ENCODE measurements around the gene MTX3.

Gene MTX3

DNA sequence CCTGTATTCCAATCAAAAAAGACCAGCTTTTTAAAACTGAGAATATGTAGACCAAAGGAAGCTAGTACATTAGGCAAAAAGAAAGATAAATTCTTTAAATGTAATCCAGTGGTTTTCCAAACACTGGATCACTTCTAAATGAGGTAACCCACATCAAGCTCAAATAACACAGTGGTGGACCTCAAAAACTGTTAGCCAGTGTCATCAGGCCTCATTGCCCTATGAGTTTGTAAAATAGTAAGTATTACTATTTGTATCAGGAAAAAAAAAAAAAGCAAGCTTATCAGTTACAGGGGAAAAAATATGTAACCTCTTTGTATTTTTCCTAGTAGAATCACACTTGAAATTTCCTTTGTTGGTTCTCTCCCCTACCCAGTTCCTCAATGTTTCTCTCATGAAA, 6.7 kb downstream of the MTX3 start:
- DNase-seq (ENCODE audit: extremely low read depth in 1 of 2, low read depth in 1 of 2), result no peak

DNA sequence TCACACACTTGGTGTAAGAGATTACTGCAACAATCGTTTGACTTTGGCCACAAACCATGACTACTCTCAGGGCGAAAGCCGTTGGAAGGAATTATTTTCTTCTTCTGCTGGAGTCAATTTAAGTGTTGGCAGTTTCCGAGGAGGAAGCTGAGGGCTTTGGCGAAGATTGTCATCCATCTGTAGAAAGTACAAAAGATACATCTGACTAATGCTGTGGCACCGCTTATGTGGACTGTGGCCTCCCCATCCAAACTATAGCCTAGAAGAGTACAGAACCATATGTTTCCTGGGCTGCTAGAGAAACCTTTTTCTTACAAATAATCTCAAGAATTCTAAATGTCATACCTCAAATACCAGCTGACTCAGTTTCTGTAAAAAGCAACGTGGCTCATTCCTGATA, 7.4 kb downstream of the MTX3 start:
- no peak for DNase-seq (ENCODE audit: extremely low read depth in 1 of 2, low read depth in 1 of 2)

DNA sequence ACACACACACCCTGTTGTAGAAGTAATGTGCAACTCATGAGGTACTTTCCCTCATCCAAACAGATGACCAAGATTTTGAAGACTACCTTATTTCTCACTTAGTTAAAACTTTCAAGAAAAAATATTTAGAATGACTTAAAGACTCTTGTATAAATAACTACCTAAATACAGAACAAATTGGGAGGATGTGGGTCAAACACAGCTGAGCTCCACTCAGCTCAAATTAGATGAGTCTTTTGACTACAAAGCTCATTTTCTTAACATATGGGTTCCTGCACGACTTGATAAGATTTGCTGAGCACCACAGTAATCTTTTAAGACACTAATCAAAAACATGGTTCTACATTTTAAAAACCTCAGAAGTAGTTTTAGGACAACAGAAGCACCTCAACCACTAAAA, 8.9 kb downstream of the MTX3 start:
- no peak for DNase-seq (ENCODE audit: extremely low read depth in 1 of 2, low read depth in 1 of 2)

DNA sequence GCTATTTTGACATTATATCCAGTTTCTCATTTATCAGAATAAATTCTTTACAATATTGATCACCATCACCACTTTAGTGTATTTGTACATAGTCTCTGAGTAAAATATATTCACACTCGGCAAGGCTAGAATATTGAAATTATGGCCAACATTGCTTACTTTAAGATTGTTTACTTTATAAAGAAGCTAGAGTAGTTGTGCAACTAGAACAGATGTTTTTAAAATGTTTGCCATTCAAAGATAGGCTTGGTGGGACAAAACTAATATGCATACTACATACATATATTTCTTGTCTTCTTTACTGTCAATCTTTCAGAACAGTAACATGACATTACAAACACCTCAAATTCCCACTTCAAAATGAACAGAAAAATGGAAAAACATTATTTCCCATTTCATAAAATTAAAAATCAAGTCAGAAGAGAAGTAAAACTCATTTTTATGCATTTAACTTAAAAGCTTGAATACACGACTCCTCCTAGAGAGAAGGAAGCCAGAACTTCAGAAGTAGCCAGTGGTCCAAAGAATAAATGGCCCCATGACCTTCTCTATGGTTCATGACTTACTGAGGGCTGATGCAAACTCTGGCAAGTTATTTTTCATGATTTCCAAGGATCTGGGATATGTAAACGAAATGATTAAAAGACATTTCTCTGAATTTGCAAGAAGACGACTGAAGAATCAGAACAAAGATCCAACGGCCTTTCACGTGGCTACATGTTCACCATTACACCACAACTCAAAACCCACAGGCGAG, 14.1 kb downstream of the MTX3 start:
- DNase-seq (ENCODE audit: extremely low read depth in 1 of 2, low read depth in 1 of 2), result no peak

DNA sequence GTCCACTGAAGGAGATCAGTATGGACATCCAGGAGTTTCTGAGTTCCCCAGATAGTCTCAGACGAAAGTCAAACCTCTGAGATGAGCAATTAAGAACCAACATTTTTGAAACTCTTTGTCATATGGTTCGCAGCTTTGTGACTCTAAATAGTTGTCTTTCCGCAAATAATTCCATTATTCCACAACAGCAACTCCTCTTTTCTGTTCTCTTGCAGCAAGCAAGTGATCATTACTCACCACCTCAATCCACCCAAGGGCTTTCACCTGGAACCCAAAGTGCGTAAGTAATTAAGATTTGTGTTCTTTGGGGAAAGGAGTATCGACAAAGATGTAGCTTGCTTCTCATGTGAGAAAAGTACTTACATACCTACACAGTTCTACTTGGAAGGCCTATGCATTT, 15.6 kb downstream of the MTX3 start:
- DNase-seq (ENCODE audit: extremely low read depth in 1 of 2, low read depth in 1 of 2), result no peak

DNA sequence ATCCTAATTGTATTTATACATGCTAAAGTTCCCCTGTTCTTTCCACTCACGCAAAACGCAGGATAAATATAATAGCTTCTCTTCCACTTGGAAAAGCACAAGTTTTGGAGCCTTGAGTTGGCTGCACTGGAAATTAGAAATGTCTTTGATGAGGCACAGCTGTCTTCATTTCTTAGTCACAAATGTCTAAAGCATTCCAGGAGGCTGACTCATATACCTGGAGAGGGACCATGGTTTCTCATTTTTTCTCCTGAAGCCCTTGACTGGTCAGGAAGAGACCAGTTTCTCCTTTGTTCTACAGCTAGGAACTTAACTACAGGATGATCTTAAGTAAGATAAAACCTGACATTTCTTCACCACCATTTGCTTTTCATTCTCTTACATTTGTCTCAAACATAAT, 16.2 kb downstream of the MTX3 start:
- no peak for DNase-seq (ENCODE audit: extremely low read depth in 1 of 2, low read depth in 1 of 2)

DNA sequence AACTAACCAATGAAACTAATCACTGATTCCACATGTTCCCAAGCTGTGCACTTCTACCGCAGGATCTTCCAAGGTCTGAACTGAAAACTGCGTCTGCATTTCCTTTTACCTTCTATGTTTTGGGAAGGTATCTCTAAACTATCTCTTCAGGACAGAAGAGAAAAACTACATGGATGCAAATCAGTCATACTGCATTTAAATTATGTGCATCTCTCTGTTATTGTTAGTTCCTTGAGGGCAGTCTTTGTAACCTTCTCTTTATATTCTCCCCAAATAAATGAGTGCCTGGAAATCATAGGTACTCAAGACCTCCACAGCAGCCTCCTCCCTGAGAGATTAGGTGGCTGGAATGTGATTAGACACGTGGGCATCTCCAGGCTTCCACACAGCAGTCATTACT, 17.1 kb downstream of the MTX3 start:
- DNase-seq (ENCODE audit: extremely low read depth in 1 of 2, low read depth in 1 of 2), result no peak

DNA sequence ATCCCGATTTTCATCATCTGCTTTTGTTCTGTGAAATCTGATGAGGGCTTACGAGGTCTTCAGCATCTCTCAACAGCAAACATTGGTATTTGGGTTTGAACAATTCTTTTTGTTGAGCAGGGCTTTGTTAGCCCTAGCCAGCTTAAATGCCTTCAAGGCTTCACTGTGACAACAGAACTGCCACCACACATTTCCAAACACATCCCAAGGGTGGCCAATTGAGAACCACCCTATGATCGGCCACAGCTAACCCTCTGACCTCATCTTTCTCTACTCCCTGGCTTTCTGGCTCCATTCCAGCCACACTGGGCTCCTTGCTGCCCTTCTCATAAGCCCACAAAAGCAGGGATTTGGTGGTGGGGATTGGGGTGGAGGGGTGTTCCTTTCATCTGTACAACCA, 17.6 kb downstream of the MTX3 start:
- DNase-seq (ENCODE audit: extremely low read depth in 1 of 2, low read depth in 1 of 2), result no peak

DNA sequence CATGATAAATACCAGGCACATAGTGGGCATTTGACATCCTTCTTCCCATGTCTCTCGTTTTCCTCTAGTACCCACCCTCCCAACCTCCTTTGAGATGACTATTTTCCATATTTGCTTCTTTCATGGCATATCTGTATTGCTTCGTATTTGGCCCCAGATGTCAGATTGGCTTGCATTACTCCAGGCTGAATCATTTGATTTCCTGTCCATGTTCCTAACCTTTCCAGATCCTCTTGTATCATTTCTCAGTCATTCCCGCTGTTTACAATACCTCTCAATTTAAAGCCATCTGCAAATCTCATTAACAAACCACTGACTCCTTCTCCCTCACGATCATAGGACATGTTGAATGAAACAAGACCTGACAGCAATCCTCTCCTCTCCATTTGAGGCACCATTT, 19.9 kb downstream of the MTX3 start:
- DNase-seq (ENCODE audit: extremely low read depth in 1 of 2, low read depth in 1 of 2), result no peak

DNA sequence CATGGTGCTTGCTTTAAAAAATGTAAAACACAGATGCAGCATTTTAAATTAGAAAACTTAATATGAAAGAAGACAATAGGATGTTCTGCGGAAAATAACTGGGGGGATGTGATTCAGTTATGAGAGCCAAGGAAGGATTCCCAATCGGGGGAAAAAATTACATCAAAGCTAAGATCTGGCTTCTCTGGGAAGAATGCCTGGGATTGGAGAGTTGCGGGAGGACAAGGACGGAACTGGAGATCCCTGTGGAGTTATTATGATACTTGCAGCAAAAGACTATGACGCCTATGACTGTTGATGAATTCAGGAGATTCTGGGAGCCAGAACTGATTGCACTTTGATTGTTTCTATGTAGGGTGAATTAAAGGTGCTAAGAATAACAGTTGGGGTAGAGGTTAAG, 24.6 kb downstream of the MTX3 start:
- DNase-seq (ENCODE audit: extremely low read depth in 1 of 2, low read depth in 1 of 2), result no peak

DNA sequence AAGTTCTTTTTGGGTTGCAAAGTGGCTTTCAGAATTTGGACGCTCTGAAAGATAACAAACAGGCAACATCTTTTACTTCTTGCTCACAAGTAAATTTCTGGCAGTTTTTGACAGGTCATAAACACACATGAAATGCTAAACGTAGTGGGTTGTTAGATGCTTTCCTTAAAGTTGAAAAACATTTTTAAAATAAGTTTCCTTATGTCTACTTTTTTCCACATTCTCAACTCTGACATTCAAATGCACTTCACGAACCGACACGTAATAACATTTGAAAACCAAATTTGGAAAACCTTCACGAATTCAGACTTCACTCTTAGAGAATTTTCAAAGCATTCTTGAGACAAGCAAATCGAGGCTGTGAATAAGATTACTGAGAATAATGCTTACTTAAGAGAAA, 26.9 kb downstream of the MTX3 start:
- DNase-seq (ENCODE audit: extremely low read depth in 1 of 2, low read depth in 1 of 2), result no peak

DNA sequence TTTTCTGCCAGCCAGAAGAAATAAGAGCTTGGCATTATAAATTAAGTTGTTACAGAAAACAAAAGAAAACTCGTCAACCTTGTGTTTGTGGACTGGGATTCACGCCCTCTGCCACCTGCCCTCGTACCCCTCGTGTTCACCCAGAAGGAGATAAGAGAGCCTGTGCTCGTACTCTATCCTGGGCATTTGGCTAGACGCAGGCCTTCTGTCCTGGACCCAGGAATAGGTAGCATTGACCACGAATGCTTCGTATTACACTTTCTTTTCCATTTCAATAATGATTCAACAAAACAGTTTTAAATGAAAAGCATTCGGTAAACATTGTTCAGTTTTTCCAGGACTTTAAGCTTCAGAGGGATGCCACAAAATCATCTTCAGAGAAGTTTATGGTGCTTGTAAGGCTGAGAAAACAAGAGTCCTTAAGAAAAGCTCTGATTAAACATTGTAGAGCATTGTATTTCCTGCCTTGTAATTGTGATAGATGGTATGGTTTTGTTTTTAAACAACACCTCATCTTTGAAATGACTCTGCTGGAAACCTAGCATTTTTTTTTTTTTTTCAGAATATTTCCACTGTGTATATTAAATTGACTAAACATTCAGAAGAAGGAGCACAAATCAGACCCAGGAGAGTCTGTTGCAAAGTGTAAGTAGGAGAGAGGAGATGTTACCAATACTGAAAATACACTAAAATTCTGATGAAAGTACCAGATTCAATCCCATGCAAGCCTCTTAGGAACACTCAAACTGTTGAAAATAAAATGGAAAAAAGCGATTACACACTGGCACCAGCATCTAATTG, 27.6 kb downstream of the MTX3 start:
- no peak for DNase-seq (ENCODE audit: extremely low read depth in 1 of 2, low read depth in 1 of 2)

DNA sequence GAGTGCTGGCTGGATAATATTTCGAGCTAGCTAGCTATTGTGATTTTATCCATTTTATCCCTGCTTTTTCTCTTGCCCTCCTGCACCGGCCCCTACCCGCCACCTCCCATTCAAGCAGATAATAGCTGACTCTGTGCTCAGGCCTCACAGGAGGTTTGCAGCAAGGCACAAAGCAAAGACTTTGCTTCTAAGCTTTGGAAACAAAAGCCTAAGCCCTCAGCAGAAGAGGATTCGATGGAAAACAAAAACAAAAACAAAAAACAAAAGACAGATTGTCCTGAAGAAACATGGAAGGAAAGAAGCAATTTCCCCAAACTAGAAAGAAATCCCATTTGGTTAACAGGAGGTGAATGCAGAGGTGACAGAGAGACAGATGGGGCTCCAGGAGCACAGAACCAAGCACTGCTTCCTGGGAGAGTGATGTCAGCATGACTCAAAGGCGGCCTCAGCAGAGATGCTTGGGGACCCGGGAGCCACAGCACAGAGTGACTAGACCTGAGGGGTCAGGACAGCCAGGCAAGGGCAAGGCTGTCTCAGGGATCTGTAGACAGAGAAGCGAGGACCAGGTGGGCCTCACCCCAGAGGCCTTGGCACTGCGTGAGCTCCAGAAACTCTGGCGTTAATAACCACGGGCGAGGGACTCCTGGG, 28.4 kb downstream of the MTX3 start:
- DNase-seq (ENCODE audit: extremely low read depth in 1 of 2, low read depth in 1 of 2), result no peak

DNA sequence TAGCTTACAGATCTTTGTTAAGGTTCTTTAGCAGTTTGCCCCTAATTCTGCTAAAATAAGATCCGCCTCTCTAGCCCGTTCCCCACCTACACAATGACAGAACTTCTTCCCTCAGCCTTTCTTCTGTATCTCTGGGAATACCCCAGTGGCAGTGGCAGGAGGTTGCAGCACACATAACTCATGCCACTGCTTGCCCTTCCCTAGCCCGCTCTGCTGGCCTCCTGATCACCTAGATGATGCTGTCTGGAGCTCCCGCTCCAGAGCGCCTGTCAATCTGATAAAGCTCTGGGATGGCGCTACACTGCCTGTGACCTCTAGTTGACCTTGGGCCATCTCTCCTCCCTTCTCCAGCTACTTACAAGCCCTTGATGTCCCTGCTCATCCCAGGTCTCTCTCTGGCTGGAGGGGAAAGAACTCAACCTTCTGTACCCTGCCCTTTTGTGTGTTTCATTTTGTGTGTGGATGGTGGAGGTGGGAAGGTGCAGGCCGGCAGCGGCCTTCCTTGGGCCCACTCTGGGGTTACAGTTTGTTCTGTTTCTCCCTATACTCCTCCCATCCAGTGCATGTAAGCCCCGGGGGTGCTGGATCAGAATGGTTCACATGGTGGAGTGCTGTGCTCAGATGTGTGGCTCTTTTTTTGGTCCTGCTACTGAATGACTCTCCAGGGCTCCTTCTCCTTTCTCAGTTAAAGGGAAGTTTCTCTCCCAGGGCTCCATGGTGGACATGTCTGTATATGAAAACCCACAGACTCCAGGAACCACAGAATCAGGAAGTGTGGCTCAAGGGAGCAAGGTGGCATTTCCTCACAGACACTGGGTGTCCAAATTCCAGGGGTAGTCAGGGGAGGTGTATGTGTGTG, 29.1 kb downstream of the MTX3 start:
- DNase-seq (ENCODE audit: extremely low read depth in 1 of 2, low read depth in 1 of 2), result no peak

DNA sequence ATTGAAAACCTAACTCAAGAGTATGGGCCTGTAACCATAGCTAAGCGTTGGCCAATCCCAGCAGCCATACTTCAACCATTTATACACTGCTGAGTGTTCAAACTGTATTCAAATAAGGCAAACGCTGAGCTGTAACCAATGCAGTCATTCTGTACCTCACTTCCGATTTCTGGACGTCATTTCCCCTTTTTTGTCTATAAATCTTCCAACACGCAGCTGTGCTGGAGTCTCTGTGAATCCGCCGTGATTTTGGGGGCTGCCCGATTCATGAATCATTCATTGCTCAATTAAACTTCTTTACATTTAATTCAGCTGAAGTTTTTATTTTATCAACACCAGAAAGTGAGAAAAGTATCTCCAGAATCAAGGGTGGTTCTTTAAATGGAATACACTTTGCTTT, 31.7 kb downstream of the MTX3 start:
- DNase-seq (ENCODE audit: extremely low read depth in 1 of 2, low read depth in 1 of 2), result no peak

DNA sequence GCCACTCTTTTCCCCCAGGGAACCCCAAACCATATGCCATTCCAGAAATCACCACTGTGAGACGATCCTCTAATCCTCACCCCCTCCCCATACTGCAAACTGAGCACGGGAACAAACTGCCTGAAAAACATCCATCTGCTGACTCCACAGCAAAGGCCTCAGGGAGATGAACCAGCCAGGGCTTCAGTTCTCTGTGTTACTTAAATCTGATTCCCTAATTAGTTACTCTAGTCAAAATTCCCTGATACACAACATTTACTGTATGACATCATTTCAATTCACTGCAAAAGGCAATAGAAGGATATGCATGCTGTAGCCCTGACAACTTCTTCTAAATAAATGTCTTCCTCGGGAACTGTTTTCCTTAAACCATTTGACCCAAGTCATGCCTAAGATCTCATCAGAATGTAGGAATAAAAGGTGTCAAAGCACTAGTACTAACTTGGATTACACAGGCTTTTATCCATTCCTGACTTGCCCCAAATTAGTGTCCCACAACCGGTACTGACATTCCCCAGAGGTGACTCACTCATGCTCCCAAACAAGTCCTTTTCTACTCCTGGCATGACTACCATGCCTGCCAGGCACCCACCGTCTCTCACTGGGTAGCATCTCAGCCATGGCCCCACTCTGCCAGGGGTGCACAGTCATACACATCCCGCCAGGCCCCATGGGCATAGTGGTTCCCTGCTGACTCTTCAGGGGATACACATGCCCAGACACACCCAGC, 35.0 kb downstream of the MTX3 start:
- DNase-seq (ENCODE audit: extremely low read depth in 1 of 2, low read depth in 1 of 2), result no peak

DNA sequence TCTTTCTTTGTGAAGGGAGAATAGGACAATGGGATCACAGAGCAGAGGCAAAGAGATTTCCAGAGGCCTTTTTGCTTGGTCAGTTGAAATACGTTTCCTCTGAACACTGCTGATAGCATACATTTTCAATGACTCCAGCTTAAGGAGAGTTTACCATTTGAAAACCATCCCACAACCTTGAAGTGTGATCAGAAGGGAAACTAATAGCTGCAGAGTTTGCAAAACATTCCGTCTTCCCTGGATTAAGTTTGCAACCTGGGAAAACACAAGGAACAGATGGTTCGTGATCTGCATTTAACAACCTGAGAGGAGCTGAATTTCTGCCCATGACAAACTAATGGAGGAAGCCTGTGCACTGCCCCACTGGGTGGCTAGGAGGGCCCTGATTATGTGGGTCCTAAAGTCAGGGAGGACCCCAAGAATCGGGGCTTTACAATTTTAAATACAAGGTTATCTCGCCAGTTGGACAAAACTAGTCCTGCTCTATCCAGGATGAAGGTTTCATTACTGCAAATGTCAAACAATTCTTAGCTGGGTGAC, 35.6 kb downstream of the MTX3 start:
- no peak for DNase-seq (ENCODE audit: extremely low read depth in 1 of 2, low read depth in 1 of 2)

DNA sequence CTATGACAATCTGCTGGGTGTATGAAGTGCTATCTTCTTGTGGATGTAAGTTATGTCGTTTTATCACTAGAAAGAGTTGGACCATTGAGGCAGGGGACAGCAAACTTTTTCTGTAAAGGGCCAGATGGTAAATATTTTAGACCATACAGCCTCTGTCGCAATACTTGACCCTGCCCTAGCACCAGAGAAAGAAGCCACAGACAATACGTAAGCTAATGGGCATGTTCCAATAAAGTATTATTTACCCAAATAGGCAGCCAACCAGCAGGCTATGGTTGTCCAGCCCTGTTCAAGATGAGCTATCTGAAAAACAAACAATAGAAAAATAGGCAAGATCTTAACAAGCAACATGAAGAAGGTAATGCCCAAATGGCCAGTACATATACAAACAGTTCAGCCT, 36.4 kb downstream of the MTX3 start:
- no peak for DNase-seq (ENCODE audit: extremely low read depth in 1 of 2, low read depth in 1 of 2)

DNA sequence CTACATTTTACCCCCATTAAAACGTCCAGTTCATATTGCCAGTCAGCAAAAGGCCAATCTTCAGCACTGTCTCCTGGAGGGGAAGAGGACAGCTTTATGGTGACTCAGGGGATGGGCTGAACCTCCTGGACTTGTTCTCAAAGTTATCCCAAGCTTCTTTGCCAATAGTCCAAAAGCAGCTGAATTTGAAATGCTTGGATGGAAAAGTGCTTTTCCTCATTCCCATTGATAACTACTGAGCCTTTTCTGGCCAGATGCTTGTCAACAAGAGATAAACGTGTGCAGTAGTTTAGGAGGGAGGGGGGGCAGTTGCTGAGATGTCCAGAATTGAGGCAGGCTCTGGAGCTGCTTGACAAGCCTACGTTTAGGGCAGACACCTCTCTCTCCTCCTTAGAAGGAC, 43.5 kb downstream of the MTX3 start:
- DNase-seq (ENCODE audit: extremely low read depth in 1 of 2, low read depth in 1 of 2), result no peak

DNA sequence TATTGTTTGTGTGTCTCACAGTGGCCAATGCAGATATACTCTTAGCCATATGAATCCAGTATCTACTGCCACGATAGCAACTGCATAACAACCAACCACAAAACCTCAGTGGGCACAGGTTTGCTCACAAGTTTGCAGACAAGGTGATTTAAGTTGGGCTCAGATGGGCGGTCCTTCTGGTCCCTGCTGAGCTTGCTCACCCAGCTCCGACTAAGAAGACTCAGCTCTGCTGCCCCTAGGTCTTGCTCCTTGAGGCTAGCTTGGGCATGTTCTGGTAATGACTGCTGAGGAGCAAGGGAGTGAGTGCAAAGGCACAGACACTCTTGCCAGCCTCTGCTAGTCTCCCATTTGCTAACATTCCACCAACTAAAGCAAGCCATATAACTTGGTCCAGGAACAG, 52.6 kb downstream of the MTX3 start:
- DNase-seq (ENCODE audit: extremely low read depth in 1 of 2, low read depth in 1 of 2), result no peak
